Fibroblast of skin of scalp (primary cell): ENCODE results near the gene RPS16. TPM values are rescaled to one million over a fixed set of nuclear protein-coding genes. Genes with fewer than 3 reads are reported as not detected.
"Not testable (repeated sequence)": the region's sequence is repeated elsewhere in the genome, so short reads cannot be mapped to it uniquely, and the experiment has no call there.

Experiments
- DNase-seq: peaks from one replicate; pipeline ENCODE4 v3.0.0-alpha.2; 2013
- polyA plus RNA-seq, 2 experiments: library from polyadenylated mRNA; unstranded; fragments of 120-200 nt; gene quantifications; one replicate each; pipeline ENCODE4 v1.2.1, GENCODE V29; 2013; ENCODE audit not compliant: insufficient read length in 2 of 2

RPS16 gene
- polyA plus RNA-seq (2013, experiment 1 of 2; ENCODE audit: insufficient read length) = 1,596 TPM
- polyA plus RNA-seq (2013, experiment 2 of 2; ENCODE audit: insufficient read length) = 1,335 TPM

- peak; percentile 98 for DNase-seq
Measured at GRCh38 chr19:39435499-39436349, at the start of gene RPS16. Gene RPS16, minus strand, starts transcription at chr19:39435949. Its CDS starts 54 bp downstream, at chr19:39435895.

DNA sequence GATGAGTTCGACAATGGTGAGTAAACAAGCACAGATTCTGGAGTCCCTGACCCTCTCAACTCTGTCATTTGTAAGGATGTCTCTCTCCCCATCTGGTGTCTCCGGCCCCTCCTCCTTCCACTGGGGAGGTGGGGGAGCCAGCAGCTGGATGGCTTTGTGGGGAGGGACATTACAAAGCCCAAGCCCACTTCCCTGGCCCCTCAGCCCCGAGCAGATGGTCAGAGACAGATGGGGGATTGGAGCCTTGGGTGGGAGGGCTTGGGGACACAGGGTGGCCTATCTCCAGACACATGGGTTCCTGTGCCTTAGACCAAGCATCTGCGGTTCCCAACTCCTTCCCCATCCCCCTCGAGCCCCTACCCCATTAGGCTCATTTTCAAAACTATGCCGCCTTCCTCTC, 47.4 kb upstream of the RPS16 start:
- no peak for DNase-seq

GRCh38 chr19:39481676-39482075, 45.9 kb upstream of the RPS16 start:
- DNase-seq = no peak

DNA sequence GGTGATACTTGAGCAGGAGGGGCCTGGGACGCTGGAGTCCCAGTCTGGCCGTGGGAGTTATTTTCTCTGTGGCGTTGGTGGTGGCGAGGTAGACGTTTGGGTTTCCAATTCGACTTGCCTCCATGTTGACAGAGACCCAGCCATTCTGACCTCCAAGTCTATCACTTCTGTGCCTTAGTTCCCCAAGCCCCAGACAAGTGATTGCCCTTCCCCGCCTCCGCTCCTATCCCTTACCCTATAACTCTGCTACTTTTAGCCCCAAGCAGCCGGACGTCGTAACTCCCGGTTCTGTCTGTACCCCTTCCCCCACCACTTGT, 45.4 kb upstream of the RPS16 start:
- DNase-seq = no peak

DNA sequence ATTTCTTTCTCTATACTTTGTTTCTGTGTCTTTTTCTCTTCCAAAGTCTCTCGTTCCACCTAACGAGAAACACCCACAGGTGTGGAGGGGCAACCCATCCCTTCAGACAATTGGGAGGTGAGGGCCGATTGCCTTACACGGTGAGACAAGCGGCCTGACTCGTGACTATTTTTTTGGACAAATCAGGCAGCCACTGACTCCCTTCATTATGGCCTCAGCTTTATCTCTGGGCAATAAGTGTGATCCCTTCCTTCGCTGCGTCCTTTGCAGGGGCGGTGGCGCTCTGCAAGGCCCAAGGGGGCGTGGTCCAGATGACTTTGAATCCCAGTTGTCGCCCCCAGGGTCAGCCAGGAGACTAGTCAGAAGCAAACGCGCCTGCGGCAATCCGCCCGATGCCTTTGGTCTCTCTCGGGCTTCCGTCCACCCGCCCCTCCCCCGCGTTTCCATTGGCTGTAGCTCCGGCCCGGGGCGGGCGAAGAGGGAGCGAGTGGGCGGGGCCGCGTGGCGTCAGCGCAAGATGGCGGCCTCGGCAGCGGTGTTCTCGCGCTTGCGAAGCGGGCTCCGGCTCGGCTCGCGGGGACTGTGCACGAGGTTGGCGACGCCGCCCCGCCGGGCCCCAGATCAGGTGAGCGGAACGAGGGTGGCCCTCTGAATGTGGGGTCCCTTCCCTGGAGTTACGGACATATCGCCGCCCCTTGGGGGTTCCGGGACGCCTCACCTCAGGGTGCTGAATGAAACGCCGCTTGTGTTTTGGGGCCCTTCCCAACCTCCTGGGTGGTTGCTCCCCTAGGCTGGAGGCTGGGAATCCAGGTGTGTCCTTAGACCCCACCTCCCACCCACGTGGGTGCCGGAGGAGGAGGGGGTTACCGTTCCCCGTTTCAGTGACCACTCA, 44.8 kb upstream of the RPS16 start, which contains the start of gene TIMM50:
TSS of gene TIMM50 (plus strand) at position 502 of the 892 bp plus-strand sequence. CDS start at position 518, 16 bp downstream.
- peak; percentile 96 for DNase-seq

GRCh38 chr19:39479916-39480315, 44.2 kb upstream of the RPS16 start:
- no peak for DNase-seq

DNA sequence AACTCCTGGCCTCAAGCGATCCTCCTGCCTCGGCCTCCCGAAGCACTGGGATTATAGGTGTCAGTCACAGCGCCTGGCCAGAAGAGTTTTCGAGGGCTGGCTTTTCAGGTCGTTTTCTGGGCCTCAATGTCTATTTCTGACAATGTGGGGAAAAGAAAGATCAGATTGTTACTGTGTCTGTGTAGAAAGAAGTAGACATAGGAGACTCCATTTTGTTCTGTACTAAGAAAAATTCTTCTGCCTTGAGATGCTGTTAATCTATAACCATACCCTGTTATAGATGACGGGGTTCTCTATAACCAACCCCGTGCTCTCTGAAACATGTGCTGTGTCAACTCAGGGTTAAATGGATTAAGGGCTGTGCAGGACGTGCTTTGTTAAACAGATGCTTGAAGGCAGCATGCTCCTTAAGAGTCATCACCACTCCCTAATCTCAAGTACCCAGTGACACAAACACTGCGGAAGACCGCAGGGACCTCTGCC, 43.6 kb upstream of the RPS16 start:
- DNase-seq = not testable (repeated sequence)

DNA sequence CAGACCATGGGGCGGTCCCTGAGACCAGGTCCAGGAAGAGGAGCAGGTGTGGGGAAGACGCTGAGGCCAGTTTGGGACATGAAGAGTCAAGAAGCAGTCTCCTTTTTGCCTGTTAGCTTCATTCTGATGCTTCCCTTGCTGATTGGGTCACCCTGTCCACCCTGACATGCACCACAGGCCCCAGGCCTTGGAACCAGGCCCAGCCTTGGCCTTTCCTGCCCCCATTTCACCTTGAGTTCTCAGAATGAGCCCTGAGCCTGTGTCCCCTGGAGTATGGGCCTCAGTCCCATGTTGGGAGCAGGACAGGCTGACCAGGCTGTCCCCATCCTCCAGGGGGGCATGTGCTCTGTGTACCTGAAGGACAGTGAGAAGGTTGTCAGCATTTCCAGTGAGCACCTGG, 40.0 kb upstream of the RPS16 start:
- no peak for DNase-seq

- peak; percentile 35 for DNase-seq
Measured at GRCh38 chr19:39474139-39474620, 38.4 kb upstream of the RPS16 start.

DNA sequence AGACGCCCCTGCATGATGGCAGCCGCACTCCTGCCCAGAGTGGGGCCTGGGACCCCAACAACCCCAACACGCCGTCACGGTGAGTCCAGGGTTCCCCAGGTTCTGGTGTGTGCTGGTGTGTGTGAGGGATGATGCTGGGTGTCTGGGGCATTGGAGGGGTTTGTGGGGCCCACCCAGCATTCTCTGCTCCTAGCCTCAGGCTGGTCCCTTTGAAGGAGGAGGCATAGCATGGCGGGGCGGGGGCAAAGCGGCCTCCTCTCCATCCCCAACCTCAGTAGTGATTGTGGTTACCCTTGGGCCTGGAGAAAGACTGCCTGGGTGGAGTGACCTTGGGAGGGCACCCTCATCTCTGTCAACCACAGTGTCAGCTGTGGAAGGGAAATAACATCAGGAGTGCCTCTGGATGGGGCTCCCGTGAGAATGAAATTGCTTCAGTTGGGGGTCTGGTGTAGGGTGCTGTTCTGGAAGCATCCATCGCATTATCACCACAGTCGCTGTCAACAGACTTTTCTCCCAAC, 37.8 kb upstream of the RPS16 start:
- DNase-seq = no peak

DNA sequence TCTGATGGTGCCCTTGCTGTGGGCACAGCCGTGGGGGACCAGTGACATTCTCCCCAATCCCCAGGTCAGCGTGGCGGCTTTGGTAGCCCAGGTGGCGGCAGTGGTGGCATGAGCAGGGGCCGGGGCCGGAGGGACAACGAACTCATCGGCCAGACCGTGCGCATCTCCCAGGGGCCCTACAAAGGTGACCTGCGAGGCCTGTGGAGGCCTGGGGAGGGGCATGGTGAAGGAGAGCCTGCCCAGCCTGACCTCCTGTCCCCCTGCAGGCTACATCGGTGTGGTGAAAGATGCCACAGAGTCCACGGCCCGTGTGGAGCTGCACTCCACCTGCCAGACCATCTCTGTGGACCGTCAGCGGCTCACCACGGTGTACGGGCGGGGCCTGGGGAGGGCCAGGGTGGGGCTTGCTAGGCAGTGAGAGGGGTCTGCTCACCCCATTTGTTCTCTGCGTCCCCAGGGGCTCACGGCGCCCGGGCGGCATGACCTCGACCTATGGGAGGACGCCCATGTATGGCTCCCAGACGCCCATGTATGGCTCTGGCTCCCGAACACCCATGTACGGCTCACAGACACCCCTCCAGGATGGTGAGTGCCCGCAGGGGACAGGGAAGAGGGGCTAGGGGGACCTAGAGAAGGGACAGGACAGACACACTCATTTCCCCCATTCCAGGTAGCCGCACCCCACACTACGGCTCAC, 37.1 kb upstream of the RPS16 start:
- DNase-seq = no peak

GRCh38 chr19:39471756-39472536, 36.2 kb upstream of the RPS16 start:
- no peak for DNase-seq

- no peak for DNase-seq
Measured at GRCh38 chr19:39470724-39471339, 35.1 kb upstream of the RPS16 start.

GRCh38 chr19:39469567-39469966, 33.8 kb upstream of the RPS16 start:
- no peak for DNase-seq

GRCh38 chr19:39469036-39469435, 33.3 kb upstream of the RPS16 start:
- no peak for DNase-seq

GRCh38 chr19:39467941-39468340, 32.2 kb upstream of the RPS16 start:
- no peak for DNase-seq

DNA sequence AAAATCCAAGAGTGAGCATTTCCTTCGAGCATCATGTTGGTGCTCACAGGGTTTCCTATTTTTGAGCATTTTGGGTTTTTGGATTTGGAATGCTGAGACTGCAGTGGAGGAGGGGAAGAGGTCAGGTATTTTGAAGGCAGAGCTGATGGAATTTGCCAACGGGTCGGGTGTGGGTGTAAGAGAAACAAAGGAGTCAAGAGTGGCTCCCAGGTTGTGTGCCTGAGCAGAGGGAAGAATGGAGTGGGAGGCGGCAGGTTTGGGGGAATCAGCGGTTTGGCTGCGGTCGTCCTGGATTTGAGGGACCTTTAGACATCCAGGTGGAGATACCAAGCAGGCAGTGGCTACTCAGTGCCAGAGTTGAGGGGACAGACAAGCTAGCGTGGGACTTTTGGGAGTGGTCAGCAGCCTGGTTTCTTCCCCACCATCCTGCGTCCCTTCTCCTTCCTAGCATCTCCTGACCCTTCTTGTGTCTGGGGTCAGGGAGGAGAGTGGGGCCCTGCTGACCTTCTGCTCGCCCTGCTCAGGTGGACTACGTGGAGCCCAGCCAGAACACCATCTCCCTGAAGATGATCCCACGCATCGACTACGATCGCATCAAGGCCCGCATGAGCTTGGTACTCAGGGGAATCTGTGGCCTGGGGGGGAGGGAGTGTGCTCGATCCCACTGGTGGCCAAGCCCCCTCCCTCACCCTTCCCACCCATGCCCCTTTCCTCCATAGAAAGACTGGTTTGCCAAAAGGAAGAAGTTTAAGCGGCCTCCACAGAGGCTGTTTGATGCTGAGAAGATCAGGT, 30.4 kb upstream of the RPS16 start:
- DNase-seq = no peak

DNA sequence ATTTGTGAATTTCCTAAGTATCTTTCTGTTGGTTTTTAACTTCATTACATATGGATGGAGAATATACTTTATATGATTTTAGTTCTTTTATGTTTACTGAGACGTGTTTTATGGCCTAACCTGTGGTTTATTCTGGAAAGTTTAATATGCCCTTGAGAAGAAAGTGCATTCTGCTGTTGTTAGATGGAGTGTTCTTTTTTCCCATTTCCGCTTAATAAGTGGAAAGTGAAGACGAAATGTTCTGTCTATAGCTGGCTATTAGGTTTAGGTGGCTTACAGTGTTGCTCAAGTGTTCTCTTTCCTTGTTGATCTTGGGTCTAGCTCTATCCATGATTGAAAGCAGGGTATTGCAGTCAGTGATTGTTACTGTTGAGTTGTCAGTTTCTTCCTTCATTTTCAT, 27.7 kb upstream of the RPS16 start:
- DNase-seq = no peak

DNA sequence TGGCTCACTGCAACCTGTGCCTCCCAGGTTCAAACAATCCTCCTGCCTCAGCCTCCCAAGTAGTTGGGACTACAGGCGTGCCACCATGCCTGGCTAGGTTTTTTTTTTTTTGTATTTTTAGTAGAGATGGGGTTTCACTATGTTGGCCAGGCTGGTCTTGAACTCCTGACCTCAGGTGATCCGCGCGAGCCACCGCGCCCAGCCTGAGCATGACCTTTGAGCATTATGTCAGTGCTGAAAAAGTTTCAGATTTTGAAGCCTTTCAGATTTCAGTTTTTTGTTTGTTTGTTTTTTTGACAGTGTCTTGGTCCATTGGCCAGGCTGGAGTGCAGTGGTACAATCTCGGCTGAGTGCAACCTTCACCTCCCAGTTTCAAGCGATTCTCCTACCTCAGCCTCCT, 15.5 kb upstream of the RPS16 start:
- not testable (repeated sequence) for DNase-seq
